Measurements from ENCODE around the gene SEC24A.

SEC24A gene

GRCh38 chr5:134638760-134639201, 9.8 kb upstream of the SEC24A start:
- TF ChIP-seq TAF1 (IDR thresholded peaks at IDR 0.05; ENCODE audit: borderline replicate concordance, insufficient read depth, low read length), result no peak
- TF ChIP-seq POLR2AphosphoS5 (IDR thresholded peaks at IDR 0.05; ENCODE audit: low read depth, low read length), result no peak
- TF ChIP-seq REST (IDR thresholded peaks at IDR 0.05; ENCODE audit: insufficient read depth in 1 of 2, low read depth in 2 of 2, low read length in 2 of 2), result no peak

- TF ChIP-seq TAF1 (IDR thresholded peaks at IDR 0.05; ENCODE audit: borderline replicate concordance, insufficient read depth, low read length) (no peak), REST (IDR thresholded peaks at IDR 0.05; ENCODE audit: insufficient read depth in 1 of 2, low read depth in 2 of 2, low read length in 2 of 2) (no peak)
Observed at GRCh38 chr5:134642931-134643530, 5.6 kb upstream of the SEC24A start.

- no peak for TF ChIP-seq REST (IDR thresholded peaks at IDR 0.05; ENCODE audit: insufficient read depth in 1 of 2, low read depth in 2 of 2, low read length in 2 of 2)
Observed at GRCh38 chr5:134647750-134648424, 698 bp upstream of the SEC24A start.

GRCh38 chr5:134649163-134649835, 714 bp downstream of the SEC24A start:
- no peak for TF ChIP-seq SIN3A (IDR thresholded peaks at IDR 0.05; ENCODE audit: borderline replicate concordance, insufficient read depth, low read length)
- no peak for TF ChIP-seq TAF1 (IDR thresholded peaks at IDR 0.05; ENCODE audit: borderline replicate concordance, insufficient read depth, low read length)
- no peak for TF ChIP-seq REST (IDR thresholded peaks at IDR 0.05; ENCODE audit: insufficient read depth in 1 of 2, low read depth in 2 of 2, low read length in 2 of 2)
- TF ChIP-seq FOXP2 (optimal IDR thresholded peaks at IDR 0.05; ENCODE audit: borderline replicate concordance, extremely low read depth, extremely low read length, insufficient read depth), result no peak
- no peak for TF ChIP-seq POLR2AphosphoS5 (IDR thresholded peaks at IDR 0.05; ENCODE audit: low read depth, low read length)

GRCh38 chr5:134651531-134651930, 2.9 kb downstream of the SEC24A start:
- TF ChIP-seq POLR2AphosphoS5 (IDR thresholded peaks at IDR 0.05; ENCODE audit: low read depth, low read length) (no peak), REST (IDR thresholded peaks at IDR 0.05; ENCODE audit: insufficient read depth in 1 of 2, low read depth in 2 of 2, low read length in 2 of 2) (no peak), FOXP2 (optimal IDR thresholded peaks at IDR 0.05; ENCODE audit: borderline replicate concordance, extremely low read depth, extremely low read length, insufficient read depth) (no peak), TAF1 (IDR thresholded peaks at IDR 0.05; ENCODE audit: borderline replicate concordance, insufficient read depth, low read length) (no peak), SIN3A (IDR thresholded peaks at IDR 0.05; ENCODE audit: borderline replicate concordance, insufficient read depth, low read length) (no peak)

Data from PFSK-1 (cell line).